ENCODE results near the gene GNG2.

The GNG2 gene

DNA sequence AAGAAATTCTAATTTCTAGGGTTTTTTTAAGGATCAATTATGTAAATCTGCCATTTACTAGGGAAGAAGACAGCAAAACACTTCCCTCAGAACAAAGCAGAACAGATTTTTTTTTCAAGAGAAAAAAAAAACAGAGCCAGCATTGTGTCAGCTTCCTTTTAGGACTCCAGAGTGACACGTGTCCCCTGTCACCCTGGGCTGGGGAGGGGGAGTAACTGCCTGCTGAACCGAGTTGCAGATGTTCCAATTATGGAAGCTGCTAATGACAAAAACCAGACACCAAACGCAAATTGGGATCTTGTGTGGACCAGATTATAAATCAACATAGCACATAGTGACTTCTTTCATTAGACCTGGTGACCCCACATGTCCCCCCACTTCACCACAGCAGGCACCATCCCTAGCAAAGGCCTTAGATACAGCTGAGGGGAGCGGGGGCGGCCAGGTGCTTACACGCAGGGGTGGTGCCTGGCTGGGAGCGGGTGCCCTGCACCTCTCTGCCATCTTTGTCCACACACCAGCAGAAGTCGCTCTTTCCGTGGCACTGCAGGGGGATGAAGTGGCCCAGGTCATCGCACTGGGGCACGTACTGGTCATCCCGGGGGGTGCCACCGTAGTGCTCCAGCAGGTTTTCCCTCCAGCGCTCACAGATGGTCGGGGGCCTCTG is 154.3 kb downstream of the GNG2 start:
- in situ Hi-C loops (cut with MboI; ENCODE audit: low sequenced_read_pairs): loop anchor here (25.0 kb wide), 1 partner anchor 473 kb away; no protein-coding TSS in a partner anchor

DNA sequence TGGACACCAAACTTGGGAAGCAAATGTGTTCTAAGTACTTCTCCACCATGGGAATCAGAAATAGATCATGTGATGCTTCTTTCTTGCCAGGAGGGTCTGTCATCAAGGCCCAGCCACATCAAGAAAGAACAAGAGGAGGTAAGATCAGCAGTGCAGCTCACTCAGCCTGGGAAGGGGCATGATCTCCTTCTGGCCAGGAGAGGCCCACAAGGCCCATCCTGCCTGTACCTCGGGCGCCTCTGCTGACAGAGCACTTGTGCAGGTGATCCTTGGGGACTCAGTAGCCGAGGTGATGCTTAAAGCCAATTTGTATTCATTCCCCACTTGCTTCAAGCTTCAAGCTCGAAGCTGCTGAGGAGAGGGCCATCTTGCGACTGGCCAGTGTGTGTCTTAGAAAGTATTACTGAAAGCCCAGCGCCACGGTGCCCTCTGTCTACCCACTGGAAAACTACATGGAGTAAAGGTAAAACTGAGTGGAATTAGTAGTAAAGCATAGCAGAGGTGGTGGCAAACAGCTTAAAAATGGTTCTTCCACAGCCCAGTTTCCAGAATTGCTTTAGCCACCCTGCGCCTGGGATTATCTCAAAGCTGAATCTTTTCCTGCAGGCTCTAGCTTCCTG is 155.1 kb downstream of the GNG2 start:
- in situ Hi-C loops (cut with MboI; ENCODE audit: low sequenced_read_pairs): loop anchor here (25.0 kb wide), 1 partner anchor 472 kb away; no protein-coding TSS in a partner anchor

DNA sequence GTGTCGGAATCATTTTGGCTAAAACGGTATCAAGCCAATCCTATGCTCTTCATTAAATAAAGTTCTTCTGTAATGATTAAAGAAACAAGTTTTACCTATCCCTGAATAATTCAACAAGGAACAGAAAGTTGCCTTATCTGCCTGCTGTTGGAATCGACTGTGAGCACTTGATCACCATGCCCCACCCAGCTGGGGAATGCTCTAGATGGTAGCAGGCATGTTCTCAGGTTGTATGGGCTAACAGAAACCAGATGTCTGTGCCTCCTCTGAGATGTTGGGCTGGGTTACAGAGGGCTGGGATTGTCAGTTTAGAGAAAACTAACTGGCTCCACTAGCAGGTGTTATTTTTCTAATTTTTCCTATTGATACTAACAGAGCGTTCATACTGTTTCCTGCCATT is 157.8 kb downstream of the GNG2 start:
- in situ Hi-C loops (cut with MboI; ENCODE audit: low sequenced_read_pairs): loop anchor here (25.0 kb wide), 1 partner anchor 469 kb away; no protein-coding TSS in a partner anchor

DNA sequence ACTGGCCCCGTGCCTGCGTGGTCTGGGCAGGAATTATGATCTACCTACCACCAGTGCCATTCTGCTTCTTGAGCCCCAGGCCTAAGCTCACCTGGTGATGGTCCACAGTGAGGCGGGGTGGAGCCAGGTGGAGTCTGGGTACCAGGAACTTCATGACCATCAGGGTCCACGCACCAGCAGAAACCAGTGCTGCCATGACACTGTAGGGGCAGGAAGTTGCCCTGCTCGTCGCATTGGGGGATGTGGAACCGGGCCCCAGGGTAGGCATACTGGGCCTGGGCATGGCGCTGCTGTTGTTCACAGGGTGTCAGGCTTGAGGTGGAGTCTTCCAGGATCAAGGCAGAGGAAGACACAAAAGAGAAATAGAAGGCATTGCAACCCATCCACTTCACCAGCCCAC is 158.6 kb downstream of the GNG2 start:
- in situ Hi-C loops (cut with MboI; ENCODE audit: low sequenced_read_pairs): loop anchor here (25.0 kb wide), 1 partner anchor 468 kb away; no protein-coding TSS in a partner anchor
